ENCODE measurements around the gene ENPP1. TPM values are rescaled to one million over a fixed set of nuclear protein-coding genes. Genes with fewer than 3 reads are reported as not detected.

ENPP1 gene
- total RNA-seq, 6 experiments from 2014 or later, result 27.5 to 61.6 (median 45.6) TPM

DNA sequence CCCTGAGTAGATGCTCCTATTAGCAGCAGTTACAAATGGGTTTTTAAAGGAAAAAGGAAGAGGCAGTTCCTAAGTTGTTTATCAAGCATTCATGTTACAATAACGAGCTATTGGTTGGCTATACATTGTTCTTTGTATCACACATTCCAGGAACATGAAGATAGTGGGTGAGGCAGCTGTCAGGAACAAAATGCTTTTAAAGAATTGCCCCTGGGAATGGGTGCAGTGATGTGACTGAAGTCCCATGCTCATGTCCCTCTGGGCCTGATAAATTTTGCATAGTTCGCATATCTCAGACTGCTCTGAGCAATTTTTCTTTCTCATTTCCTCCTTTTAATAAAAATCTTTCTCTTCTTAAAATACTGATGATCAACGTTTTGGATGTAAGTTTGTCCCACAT, 3.7 kb downstream of the ENPP1 start:
- no peaks in the 10 kb centered on the region for H3K36me3 ChIP-seq

DNA sequence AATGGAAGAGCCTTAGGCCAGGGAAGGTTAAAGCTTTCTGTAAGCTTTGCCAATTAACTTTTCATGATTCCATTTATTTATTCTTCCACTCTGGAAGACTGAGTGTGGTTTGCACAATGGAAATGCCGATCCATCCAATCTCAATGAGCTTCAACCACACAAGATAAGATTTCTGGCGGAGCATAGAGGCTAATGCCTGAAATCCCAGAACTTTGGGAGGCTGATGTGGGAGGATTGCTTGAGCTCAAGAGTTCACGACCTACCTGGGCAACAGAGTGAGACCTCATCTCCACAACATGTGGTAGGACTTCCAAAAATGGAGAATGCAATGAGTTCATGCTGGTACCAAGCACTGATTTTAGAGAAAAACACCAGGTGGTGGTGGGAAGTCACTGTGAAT, 6.2 kb downstream of the ENPP1 start:
- H3K27me3 ChIP-seq, result no peaks in the 10 kb centered on the region
- DNase-seq (no peak), ATAC-seq (no peak)
- peaks cover 0 to 3% (median 0%) of the 10 kb centered on the region in 4 donors for H3K4me1 ChIP-seq
- WGBS (ENCODE audit: insufficient coverage, low coverage, low lambda C conversion rate, missing lambda C conversion rate), result 74% methylated on average over 3 of the region's 3 CpGs
- H3K9me3 ChIP-seq, result no peaks in the 10 kb centered on the region
- intact Hi-C loops (cut with DNase I), result no loop called here
- no peak overlapping the region for H3K4me3 ChIP-seq
- H3K36me3 ChIP-seq, result no peaks in the 10 kb centered on the region
- H3K27ac ChIP-seq, result no peak overlapping the region
- TF ChIP-seq, protein P1, sequence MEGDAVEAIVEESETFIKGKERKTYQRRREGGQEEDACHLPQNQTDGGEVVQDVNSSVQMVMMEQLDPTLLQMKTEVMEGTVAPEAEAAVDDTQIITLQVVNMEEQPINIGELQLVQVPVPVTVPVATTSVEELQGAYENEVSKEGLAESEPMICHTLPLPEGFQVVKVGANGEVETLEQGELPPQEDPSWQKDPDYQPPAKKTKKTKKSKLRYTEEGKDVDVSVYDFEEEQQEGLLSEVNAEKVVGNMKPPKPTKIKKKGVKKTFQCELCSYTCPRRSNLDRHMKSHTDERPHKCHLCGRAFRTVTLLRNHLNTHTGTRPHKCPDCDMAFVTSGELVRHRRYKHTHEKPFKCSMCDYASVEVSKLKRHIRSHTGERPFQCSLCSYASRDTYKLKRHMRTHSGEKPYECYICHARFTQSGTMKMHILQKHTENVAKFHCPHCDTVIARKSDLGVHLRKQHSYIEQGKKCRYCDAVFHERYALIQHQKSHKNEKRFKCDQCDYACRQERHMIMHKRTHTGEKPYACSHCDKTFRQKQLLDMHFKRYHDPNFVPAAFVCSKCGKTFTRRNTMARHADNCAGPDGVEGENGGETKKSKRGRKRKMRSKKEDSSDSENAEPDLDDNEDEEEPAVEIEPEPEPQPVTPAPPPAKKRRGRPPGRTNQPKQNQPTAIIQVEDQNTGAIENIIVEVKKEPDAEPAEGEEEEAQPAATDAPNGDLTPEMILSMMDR (IDR thresholded peaks at IDR 0.05), result no peak
- TF ChIP-seq POLR2A (IDR thresholded peaks at IDR 0.05), result no peak

More for the DNA sequence above, 3.7 kb downstream of the ENPP1 start:
- intact Hi-C loops (cut with DNase I), result no loop called here
- Histone ChIP-seq H3K4me3 (no peak overlapping the region), H3K4me1 (peaks cover 0 to 7% (median 2%) of the 10 kb centered on the region in 4 donors), H3K9me3 (no peaks in the 10 kb centered on the region), H3K27ac (no peak overlapping the region), H3K27me3 (no peaks in the 10 kb centered on the region)
- ATAC-seq (no peak), DNase-seq (no peak)
- 59% methylated on average over 3 of the region's 3 CpGs for WGBS (ENCODE audit: insufficient coverage, low coverage, low lambda C conversion rate, missing lambda C conversion rate)
- TF ChIP-seq POLR2A (IDR thresholded peaks at IDR 0.05), result no peak
- TF ChIP-seq, protein P1 (IDR thresholded peaks at IDR 0.05), result no peak

DNA sequence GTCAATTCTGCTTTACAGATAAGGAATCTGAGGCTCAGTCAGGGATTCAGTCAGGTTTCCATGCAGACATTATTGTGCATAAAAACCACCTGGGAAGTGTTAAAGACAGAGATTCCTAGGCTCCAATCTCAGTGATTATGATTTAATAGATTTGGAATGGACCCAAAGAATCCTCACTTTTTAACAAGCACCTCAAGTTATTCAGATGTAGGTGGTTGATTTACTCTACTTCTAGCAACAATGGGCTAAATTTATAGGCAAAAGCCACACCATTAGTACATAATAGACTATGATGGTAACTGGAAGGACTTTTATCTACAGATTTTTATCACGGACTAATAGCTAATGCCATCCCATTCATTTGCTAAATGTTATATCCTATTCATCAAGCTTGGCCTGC, 9.0 kb downstream of the ENPP1 start:
- H3K4me3 ChIP-seq, result no peak overlapping the region
- whole genome bisulfite sequencing (ENCODE audit: insufficient coverage, low coverage, low lambda C conversion rate, missing lambda C conversion rate), result 70% methylated on average over 1 of the region's 1 CpG
- H3K4me1 ChIP-seq, result peaks cover 0 to 7% (median 0%) of the 10 kb centered on the region in 4 donors
- DNase-seq (no peak), ATAC-seq (peak in 2 of 4 donors; percentile 9 to 37)
- TF ChIP-seq POLR2A (IDR thresholded peaks at IDR 0.05), result no peak
- TF ChIP-seq, protein P1 (IDR thresholded peaks at IDR 0.05), result no peak
- H3K27ac ChIP-seq, result peak overlapping the region in 1 of 3 donors; percentile 20
- H3K36me3 ChIP-seq, result no peaks in the 10 kb centered on the region
- intact Hi-C loops (cut with DNase I), result no loop called here
- H3K9me3 ChIP-seq, result no peaks in the 10 kb centered on the region
- no peaks in the 10 kb centered on the region for H3K27me3 ChIP-seq

DNA sequence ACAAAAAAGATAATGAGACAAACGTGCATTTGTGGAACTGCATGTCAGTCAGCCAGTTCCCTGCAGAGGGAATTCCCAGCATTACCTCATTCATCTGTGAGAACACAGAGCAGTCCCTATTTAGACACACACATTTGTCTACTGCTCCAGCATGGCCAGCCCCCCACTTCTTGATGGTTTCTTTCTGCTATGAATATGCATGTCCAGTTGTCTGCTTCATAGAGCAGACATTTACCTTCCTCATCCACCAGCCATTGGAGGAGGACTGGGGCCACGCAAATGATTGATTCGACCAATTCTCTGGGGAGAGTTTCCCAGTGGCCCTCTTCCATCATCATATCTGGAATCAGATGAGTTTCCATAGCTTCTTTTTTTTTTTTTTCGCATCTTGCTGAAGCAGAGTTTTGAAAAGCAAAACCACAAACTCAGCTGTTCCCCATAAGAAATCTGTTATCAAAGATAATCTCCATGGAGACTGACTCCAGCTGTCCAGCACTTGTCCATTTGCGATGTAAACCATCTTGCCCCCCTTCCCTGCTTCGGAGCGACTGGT, 11.8 kb downstream of the ENPP1 start:
- DNase-seq, result no peak
- TF ChIP-seq, protein P1 (IDR thresholded peaks at IDR 0.05), result no peak
- no peak for TF ChIP-seq POLR2A (IDR thresholded peaks at IDR 0.05)
- intact Hi-C loops (cut with DNase I), result no loop called here
- Histone ChIP-seq H3K4me3 (no peak overlapping the region), H3K36me3 (no peaks in the 10 kb centered on the region), H3K27me3 (no peaks in the 10 kb centered on the region), H3K27ac (no peak overlapping the region), H3K9me3 (no peaks in the 10 kb centered on the region), H3K4me1 (peaks cover 0 to 11% (median 3%) of the 10 kb centered on the region in 4 donors)
- peak; percentile 57 to 85 (median 66) for ATAC-seq
- 53% methylated on average over 7 of the region's 7 CpGs for WGBS (ENCODE audit: insufficient coverage, low coverage, low lambda C conversion rate, missing lambda C conversion rate)
